Right atrium auricular region (tissue), 2 donors: ENCODE measurements around the gene AQP11. TPM values are rescaled to one million over a fixed set of nuclear protein-coding genes. Genes with fewer than 3 reads are reported as not detected.

Experiments
- DNase-seq: peaks from one replicate; pipeline ENCODE4 v3.0.0-alpha.2; 2019; ENCODE audit warnings: low spot score
- H3K27ac ChIP-seq, 2 donors: fragments of 200-600 bp; sonication (generic); 1 replicate in 1 of 2; 2 replicates in 1 of 2; pipeline ENCODE4 v1.5.1; 2016 to 2019
- H3K27me3 ChIP-seq, 2 donors: fragments of 200-600 bp; sonication (generic); one replicate each; pipeline versions ENCODE4 v1.5.1 to v1.6.0; 2017 to 2019
- H3K36me3 ChIP-seq: fragments of 200-600 bp; sonication (generic); one replicate; pipeline ENCODE4 v1.5.1; 2016
- H3K4me1 ChIP-seq, 2 donors: fragments of 200-600 bp; sonication (generic); one replicate each; pipeline versions ENCODE4 v1.5.1 to v1.6.0; 2017 to 2019
- H3K4me3 ChIP-seq, 2 donors: fragments of 200-600 bp; sonication (generic); 1 replicate in 1 of 2; 2 replicates in 1 of 2; pipeline ENCODE4 v1.5.1; 2017 to 2019; ENCODE audit warnings: mild to moderate bottlenecking in 1 of 2, moderate library complexity in 1 of 2
- H3K9me3 ChIP-seq, 2 donors: fragments of 200-600 bp; sonication (generic); one replicate each; pipeline ENCODE4 v1.5.1; 2019
- total RNA-seq, 2 donors: library from RNA; depleted of rRNA; stranded (reverse); fragments of >200 nt; gene quantifications; one replicate each; pipeline ENCODE4 v1.1.0, GENCODE V29; 2016
- TF ChIP-seq, protein P1 (sequence below), 2 donors: fragments of 200-600 bp; sonication (generic); IDR thresholded peaks; one replicate each; pipeline ENCODE4 v1.5.1; 2019; ENCODE audit warnings: antibody characterized with exemption in 2 of 2

Gene AQP11
- total RNA-seq, 2 donors from 2014 or later: 0.86 to 1.7 TPM

GRCh38 chr11:77557553-77557952 lies 32.2 kb upstream of the AQP11 start:
- TF ChIP-seq, protein P1, sequence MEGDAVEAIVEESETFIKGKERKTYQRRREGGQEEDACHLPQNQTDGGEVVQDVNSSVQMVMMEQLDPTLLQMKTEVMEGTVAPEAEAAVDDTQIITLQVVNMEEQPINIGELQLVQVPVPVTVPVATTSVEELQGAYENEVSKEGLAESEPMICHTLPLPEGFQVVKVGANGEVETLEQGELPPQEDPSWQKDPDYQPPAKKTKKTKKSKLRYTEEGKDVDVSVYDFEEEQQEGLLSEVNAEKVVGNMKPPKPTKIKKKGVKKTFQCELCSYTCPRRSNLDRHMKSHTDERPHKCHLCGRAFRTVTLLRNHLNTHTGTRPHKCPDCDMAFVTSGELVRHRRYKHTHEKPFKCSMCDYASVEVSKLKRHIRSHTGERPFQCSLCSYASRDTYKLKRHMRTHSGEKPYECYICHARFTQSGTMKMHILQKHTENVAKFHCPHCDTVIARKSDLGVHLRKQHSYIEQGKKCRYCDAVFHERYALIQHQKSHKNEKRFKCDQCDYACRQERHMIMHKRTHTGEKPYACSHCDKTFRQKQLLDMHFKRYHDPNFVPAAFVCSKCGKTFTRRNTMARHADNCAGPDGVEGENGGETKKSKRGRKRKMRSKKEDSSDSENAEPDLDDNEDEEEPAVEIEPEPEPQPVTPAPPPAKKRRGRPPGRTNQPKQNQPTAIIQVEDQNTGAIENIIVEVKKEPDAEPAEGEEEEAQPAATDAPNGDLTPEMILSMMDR (IDR thresholded peaks at IDR 0.05): no peak
- H3K4me1 ChIP-seq: no peaks in the 10 kb centered on the region

GRCh38 chr11:77558380-77558779 lies 31.4 kb upstream of the AQP11 start:
- TF ChIP-seq, protein P1 (IDR thresholded peaks at IDR 0.05): no peak
- Histone ChIP-seq H3K27me3 (no peaks in the 10 kb centered on the region), H3K9me3 (peaks cover 0 to 12% of the 10 kb centered on the region in 2 donors), H3K27ac (no peak overlapping the region), H3K36me3 (no peaks in the 10 kb centered on the region), H3K4me1 (no peaks in the 10 kb centered on the region), H3K4me3 (no peak overlapping the region)
- no peak for DNase-seq

More at GRCh38 chr11:77557553-77557952, 32.2 kb upstream of the AQP11 start:
- no peaks in the 10 kb centered on the region for H3K36me3 ChIP-seq
- no peak overlapping the region for H3K4me3 ChIP-seq
- no peak overlapping the region for H3K27ac ChIP-seq
- H3K27me3 ChIP-seq: no peaks in the 10 kb centered on the region
- H3K9me3 ChIP-seq: peaks cover 0 to 4% of the 10 kb centered on the region in 2 donors
- no peak for DNase-seq

- H3K9me3 ChIP-seq: peaks cover 0 to 12% of the 10 kb centered on the region in 2 donors
- H3K4me1 ChIP-seq: no peaks in the 10 kb centered on the region
- no peak for DNase-seq
- no peaks in the 10 kb centered on the region for H3K36me3 ChIP-seq
- TF ChIP-seq, protein P1 (IDR thresholded peaks at IDR 0.05): no peak
- H3K27ac ChIP-seq: no peak overlapping the region
- H3K4me3 ChIP-seq: no peak overlapping the region
- H3K27me3 ChIP-seq: no peaks in the 10 kb centered on the region
These were observed 29.9 kb upstream of the AQP11 start for GRCh38 chr11:77559686-77560401.

- Histone ChIP-seq H3K27ac (no peak overlapping the region), H3K9me3 (peaks cover 0 to 12% of the 10 kb centered on the region in 2 donors), H3K4me3 (no peak overlapping the region), H3K4me1 (no peaks in the 10 kb centered on the region), H3K36me3 (no peaks in the 10 kb centered on the region), H3K27me3 (no peaks in the 10 kb centered on the region)
- TF ChIP-seq, protein P1 (IDR thresholded peaks at IDR 0.05): no peak
- no peak for DNase-seq
These were observed 29.1 kb upstream of the AQP11 start for GRCh38 chr11:77560605-77561004.

DNA sequence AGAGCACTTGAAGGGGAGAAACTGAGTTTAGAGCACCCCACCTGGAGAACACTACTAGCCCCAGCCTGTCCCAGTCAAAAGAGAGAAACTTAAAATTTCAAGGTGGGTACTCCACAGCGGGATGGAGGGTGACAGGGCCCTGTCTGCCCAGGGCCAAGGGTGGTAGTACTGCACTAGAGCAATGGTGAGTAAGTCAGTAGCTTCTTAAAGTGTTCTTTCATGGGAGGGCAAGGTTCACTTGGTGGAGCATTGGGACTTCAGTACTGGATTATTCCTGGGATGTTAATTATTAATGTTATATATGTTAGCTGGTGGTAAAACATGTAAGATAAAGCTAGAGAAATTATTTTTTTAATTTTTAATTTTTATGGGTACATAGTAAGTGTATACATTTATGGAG lies 28.5 kb upstream of the AQP11 start:
- Histone ChIP-seq H3K27ac (no peak overlapping the region), H3K27me3 (no peaks in the 10 kb centered on the region), H3K4me1 (no peaks in the 10 kb centered on the region), H3K36me3 (no peaks in the 10 kb centered on the region), H3K4me3 (no peak overlapping the region), H3K9me3 (peaks cover 0 to 12% of the 10 kb centered on the region in 2 donors)
- TF ChIP-seq, protein P1 (IDR thresholded peaks at IDR 0.05): no peak
- DNase-seq: no peak

DNA sequence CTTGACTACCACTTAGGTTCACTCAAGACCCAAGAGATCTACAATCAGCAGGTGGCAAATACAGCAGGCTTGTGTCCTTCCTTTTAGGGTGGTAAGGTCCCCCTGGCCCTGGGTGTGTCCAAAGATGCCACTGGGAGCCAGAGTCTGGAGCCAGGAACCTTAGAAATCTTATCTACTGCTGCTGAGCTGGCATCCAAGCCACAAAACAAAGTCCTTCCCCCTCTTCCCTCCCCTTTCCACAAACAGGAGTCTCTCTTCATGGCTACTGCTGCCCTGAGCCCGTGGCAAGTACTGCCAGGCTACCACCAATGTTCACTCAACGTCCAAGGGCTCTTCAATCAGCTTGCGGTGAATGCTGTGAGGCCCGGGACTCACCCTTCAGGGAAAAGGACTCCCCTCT lies 21.4 kb upstream of the AQP11 start:
- Histone ChIP-seq H3K4me3 (no peak overlapping the region), H3K9me3 (peaks cover 0 to under 1% of the 10 kb centered on the region in 2 donors), H3K27ac (no peak overlapping the region), H3K36me3 (no peaks in the 10 kb centered on the region), H3K4me1 (no peaks in the 10 kb centered on the region), H3K27me3 (no peaks in the 10 kb centered on the region)
- DNase-seq: no peak
- TF ChIP-seq, protein P1 (IDR thresholded peaks at IDR 0.05): no peak
